Pulmonary artery endothelial cell (primary cell): ENCODE measurements around the gene MOCS2. TPM values are rescaled to one million over a fixed set of nuclear protein-coding genes. Genes with fewer than 3 reads are reported as not detected.
A peak's percentile ranks its signal among the peaks of the same experiment; 100 is the strongest.

Source experiments
- DNase-seq: peaks from one replicate; pipeline ENCODE4 v3.0.0-alpha.2; 2011; ENCODE audit warnings: low read depth, low spot score
- total RNA-seq: library from RNA; depleted of rRNA; stranded (reverse); fragments of >200 nt; gene quantifications from 2 replicates; pipeline ENCODE4 v1.2.3, GENCODE V29; 2014

The MOCS2 gene
- total RNA-seq, 1 donor from 2014 or later = 19.0 TPM

DNA sequence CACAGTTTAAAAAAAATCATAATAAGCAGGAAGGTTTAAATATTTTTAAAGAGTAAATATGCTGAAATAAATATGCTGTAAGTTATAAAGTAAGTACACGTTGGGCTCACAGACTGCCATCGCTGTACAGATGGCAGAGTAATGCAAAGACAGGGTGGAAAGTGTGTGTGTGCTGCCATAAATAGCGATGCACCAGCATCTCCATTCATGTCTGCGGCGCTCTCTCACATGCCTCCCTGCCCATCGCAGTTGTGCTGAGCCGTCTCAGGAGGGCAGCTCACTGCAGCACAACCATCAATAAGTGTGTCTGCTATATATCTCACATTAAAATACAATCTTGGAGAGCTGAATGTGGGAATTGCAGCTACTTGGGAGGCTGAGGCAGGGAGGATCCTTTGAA is 14.3 kb downstream of the MOCS2 start:
- DNase-seq = no peak

DNA sequence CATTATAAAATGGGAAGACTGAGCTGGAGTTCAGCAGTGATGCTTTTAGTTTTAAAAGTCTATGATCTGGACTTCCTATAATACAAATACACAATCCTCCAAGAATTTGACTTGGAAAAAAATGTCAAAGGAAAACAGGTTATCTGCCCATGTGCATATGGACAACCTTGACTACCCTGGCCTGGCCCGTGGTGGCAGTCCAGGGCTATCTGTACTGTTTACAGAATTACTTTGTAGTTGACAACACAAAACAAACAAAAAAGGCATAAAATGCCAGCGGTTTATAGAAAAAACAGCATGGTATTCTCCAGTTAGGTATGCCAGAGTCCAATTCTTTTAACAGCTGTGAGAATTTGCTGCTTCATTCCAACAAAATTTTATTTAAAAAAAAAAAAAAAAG is 17.3 kb downstream of the MOCS2 start:
- no peak for DNase-seq

DNA sequence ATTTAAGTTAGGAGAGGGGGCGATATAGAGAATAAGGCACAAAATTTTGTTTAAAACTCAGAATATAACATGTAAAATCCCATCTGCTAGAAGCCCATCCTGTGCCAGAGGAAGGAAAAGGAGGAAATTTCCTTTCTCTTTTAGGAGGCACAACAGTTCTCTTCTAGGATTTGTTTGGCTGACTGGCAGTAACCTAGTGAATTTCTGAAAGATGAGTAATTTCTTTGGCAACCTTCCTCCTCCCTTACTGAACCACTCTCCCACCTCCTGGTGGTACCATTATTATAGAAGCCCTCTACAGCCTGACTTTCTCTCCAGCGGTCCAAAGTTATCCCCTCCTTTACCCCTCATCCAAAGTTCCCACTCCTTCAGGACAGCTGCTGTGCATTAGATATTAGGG is 18.3 kb downstream of the MOCS2 start:
- DNase-seq = no peak

DNA sequence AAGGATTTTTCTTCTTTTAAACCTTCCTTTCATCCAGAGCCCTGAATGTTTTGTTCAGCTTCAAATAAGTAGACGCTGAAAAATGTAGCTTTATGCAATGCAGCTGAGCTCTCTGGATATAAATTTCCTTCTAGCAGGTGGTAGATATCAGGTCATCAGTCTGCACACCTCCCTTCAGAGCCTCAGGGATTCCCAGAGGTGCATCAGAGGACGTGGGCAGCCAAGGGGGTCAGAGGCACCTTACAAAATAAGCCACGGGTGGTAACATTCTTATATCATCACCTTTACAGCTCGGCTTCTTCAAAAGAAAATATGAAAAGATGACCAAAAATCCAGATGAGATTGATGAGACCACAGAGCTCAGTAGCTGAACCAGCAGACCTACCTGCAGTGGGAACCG is 19.3 kb downstream of the MOCS2 start:
- DNase-seq = no peak

DNA sequence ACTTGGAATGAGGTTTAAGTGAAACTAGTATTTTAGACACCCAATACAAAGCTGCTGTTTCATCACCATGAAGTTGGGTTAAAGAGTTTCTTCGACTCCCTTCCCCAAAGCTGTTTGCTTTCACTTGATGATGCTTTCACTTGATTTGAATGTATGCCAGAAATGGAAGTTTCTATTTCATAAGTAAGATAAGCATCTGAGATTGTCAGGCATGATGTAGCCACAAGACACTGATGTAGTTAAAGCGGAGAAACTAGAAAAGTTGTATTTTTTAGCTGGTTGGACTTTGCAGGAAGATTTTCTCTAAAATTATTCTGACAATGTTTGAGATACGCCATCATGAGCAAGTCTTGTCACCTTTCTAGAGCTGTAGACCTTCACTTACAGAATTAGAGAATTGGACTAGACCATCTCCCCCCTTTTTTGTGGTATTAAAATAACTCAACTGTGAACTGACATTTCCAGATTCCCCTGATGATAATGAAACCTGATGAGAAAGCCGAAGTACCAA is 20.0 kb downstream of the MOCS2 start:
- no peak for DNase-seq

DNA sequence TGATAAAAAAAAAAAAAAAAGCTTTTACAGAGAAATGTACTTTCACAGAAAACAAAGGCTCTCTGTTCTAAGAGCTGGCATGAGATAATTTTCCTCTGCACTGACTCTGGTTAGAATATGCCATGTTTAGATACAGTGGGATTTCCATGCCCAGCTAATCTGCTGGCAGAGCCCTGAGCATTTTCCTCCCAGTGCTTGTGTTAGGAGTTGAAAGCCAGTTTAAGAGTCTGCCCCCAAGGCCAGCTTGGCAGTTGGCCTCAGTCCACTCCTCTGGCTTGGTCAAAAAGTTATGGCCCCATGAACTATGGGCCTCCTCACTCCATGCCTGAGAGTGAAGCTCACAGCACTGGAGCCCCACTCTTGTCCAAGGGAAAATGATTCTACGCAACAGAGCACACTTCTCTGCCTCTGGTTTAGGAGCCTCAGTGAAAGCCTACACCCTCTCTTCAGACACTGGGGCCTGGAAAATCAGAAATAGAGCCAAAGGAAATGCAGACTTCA is 21.9 kb downstream of the MOCS2 start:
- no peak for DNase-seq

DNA sequence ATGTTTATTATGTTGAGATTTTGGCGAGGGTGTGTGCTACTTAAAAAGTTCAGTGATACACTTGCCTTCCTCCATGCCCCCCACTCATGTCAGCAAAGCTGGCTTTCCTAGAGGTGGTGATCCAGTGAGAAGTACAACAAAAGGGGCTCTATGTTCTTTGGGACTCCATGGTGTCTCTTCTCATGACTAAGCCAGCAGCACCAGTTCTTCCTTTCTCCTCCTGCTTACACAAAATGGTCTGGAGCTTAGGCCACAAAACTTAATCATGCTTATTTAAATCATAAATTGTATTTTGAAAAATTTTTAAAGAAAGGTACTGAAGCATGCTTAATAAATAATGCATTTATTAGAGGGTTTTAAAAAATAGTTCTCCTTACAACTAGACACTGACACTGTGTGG is 22.4 kb downstream of the MOCS2 start:
- DNase-seq = no peak

DNA sequence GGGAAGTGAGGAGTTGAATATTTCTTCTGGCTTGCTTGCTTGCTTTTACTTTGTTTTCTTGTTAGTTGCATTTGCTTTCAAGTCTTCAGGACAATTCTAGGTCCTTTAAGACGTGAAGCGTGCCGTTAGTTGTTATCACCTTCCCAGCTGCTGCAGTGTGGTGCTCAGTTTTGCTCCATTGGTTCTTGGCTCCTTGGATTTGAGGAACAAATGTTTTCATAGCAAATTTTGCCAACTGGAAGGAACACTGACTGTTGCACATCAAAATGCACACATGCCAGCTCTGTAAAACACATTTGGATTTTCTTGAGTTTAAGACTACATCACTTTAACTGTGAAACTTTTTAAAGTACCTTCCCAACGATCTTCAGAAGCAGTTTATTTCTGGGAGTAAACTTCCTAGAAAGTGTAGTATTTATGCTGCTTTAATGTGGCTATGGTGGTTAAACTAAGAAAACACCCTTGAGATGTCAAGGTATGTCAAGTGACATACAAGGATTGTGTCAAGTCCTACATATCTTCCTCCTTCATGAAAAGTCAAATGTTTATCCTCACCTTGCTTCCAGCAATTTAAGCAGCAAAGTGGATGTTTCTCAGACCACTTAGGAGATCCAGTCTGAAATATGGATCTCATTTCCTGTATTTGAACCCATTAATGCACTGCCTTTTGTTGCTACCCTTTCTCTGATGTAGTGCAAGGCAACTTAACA is 24.9 kb downstream of the MOCS2 start:
- no peak for DNase-seq

DNA sequence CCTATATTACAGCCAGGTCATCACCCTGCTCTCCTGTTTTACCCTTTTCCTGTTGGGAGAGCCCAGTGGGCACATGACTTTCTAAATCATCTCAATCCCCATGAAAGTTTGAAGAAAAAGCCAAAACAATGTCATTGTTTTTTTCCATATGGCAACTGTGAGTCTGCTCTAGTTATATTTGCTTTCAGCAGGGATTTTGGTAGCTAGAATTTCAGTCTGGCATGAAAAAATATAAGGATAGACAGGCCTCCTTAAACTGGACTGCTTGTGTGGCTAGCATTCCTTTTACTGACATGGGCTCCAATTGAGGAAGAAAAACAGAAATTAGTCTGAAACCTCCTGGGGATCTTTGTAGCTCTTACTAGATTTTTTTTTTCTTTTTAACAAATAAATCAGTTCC is 25.6 kb downstream of the MOCS2 start:
- DNase-seq = no peak

DNA sequence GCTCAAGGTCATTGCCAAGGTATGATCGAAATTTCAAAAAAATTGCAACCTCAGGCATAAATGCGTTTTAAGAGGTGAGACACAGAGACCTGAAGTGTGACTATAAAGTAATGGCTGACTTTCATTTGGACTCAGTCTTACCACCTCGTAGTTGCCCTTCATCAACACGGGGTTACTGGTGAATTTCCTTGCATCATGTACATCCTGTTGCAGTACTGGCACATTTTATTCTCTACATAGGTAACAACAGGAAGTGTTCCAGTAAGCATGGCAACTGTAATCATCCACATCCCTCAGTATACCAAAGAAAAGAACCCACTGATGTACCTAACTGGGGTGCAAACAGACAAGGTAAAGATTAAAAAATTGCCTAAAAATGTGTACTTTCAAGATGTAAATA is 29.3 kb downstream of the MOCS2 start:
- DNase-seq = no peak

DNA sequence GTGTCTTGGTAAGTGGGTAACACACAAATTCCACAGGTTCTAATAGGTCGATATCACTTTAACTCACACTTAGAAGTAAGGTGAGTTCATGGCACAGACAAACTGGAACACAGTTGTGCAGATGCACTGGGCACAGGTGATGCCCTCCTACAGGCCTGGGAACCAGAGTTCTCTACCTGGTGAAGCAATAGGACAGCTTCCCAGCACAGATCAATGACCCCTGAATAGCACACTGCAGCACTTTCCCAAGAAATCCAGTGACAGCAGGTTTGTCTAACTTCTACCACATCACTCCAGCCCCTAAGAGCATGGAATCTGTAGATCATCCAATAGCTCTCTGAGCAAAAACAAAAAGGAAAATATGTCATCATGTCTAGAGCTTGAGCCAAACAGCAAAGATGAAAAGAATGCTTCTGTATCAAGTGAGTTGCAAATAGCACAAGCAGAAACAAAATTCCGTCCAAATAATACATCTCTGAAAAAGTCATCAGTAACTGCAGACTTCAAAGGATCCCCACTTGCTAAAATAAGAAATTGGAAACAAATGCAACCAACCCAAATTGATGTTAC is 33.5 kb downstream of the MOCS2 start:
- no peak for DNase-seq

DNA sequence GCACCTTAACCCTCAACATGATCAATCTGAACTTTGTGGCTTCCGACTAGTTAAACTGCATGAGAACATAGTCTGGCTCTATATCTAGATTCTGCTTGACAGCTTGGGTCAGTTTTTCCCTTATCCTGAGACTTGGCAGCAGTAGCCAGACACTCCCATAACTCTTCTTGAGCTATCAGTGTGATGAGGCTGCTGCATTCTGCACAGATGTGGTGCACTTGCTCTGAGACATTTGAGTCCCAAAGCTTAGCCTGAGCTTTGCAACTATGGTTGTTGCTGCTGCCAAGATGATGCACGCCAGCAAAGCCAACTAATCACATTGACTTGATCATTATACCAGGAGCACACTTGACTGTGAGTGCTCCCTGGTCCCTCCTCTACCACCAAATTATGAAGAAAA is 36.2 kb downstream of the MOCS2 start:
- no peak for DNase-seq

DNA sequence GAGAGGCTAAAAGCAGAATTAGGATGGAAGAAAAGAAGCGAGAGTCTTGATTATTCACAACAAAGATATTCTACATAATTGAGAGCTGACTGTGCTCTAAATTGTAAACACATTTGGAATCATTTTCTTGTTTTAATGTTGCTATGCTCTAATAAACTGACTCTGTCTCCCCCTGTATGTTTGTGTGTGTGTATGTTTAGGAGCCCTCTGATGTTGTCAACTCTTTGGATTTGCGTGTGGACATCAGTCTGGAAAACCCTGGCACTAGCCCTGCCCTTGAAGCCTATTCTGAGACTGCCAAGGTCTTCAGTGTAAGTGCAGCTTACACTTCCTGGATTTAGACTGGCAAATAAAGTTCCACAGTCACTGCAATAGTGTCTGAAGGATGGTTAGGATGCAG is 37.8 kb downstream of the MOCS2 start:
- no peak for DNase-seq

DNA sequence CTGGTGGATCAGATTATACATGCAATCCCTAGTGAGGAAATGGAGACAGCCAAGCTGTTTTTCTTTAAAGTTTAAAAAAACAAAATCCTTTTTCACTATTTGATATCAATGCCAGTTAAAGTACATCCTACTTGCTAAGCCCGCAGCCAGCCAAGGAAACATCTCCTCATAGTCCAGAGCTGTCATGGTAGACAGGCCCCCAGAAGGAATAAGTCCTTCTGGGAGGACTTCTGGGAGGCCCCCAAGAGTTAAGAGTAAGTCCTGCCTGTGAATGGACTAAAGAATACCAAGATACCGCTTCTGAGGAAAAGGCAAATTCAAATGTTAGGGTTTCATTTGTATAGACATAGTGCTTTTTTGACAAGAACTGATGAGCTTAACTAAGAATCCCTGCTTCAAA is 38.3 kb downstream of the MOCS2 start:
- no peak for DNase-seq

DNA sequence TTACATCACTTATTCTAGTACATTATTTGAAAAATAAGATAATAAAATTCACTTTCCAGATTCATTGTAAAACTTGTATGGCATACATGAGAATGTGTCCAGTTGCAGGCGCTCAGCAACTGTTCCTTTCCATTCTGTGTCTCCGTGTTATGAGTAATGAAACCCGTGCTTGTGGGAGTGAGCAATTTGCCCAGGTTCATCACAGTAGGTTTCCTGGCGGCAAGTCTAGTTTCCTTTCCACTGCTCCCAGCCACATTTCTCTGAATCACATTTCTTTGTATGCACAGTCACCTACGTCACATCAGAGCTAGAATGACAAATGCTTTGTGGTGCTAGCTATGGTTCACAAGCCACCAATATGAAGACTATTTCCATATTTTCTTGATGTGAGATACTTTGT is 39.9 kb downstream of the MOCS2 start:
- peak; percentile 84 for DNase-seq

DNA sequence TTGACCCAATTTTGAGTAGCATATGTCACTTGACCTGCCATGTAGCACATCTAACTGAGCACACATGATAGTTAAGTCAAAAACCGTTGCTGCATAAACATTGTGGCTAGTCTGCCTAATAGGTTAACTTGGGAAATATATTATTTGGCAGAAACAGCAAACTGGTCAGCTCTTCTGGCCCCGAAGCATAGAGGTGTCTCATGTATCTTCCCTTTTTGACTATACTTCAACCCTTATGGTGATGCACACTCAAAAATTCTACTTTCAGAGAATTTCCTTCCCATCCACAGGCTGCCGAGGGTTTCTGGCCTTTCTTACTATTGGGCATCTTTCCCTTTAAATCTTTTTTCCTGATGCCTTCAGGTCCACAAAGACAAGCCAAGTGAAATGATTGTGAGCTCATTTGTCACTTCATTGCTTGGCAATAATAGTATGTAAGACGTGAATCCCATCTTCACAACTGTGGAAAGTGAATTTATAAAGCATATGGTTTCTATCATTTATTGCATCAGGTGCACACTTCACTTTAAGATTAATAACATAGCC is 41.2 kb downstream of the MOCS2 start:
- DNase-seq = no peak

DNA sequence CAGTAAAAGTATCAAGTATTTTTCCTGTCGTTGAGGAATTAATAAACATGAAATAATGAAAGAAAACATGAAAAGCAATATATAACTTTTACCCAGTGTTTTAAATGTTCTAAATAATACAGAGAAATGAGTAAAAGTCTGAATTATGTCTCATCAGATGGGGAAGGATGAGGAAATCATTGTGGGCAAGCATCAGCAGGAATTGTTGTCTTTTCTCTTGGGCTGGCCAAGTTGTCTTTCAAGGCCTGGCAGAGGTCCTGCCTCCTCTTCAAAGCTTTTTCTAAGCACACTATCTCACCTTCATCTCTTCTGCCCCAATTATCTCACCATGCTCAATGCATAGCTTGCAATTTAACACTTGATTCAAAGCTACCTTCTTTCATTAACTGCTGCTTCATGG is 41.9 kb downstream of the MOCS2 start:
- no peak for DNase-seq

DNA sequence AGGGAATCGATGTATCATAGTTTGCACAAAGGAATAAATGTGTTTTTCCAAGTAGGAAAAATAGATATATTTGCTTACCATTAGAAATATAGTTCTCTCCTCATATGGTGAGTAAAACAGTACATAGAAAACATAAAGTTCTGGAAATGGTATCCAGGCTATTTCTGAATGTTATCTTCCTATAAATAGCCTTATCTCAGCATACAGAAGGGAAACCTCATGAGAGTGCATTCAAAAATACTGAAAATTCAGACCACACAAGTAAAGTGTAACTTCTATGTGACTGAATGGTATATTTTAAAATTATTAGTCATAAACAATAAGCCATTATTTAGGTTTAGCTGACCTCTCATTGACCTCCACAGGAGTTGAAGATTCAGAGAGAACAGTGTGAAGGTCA is 43.5 kb downstream of the MOCS2 start:
- no peak for DNase-seq

DNA sequence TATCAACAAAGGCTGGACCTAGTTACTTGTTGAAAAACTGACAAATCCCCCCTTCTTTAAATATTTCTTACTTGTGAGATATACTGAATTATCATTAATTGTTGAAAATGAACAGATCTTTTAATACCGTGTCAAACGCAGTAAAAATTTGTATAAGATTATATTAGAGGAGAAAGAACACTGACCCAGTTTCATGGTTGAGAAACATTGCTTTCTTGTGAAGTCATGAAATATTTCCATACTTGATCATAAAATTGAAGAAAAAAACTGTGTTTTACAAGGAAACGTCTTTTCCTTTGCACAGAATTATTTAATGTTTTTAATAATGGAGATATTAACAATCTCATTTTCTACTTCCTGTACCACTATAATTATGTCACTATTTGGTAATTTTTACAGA is 45.8 kb downstream of the MOCS2 start:
- no peak for DNase-seq

DNA sequence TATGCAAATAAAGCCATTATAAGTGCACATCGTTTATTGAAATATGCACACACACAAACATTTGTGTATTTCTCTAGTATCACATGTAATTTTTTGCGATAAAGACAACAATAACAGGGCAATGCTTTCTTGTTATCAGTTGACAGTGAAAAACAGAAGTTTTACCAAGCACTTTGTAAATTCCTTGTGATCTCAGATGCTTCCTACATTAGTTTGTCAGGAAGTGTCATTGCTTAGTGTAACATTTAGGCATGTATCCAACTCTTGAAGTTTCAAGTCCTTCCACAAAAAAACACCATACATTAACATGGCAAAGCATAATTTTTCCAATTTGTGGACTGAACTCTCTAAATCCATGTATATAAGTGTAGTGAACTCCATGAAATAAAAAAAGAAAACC is 46.4 kb downstream of the MOCS2 start:
- peak; percentile 76 for DNase-seq

DNA sequence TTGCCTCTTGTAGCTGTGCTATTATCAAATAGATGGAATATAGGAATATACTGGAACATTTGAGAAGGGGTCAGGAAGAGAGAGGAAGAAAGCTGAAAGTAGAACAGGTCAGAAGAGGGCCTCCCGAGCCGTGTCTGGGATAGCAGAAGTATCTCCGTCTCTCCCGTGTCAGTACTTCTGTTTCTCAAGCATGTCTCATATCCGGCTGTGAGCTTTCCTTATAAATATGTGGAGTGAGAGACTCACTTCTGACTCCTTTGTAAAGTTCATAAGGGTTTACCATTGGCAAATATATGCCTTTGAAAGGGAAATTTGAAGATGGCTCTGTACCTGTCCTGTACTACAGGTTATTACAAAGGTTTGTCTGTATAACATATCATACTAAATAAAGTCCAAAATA is 50.3 kb downstream of the MOCS2 start:
- no peak for DNase-seq

DNA sequence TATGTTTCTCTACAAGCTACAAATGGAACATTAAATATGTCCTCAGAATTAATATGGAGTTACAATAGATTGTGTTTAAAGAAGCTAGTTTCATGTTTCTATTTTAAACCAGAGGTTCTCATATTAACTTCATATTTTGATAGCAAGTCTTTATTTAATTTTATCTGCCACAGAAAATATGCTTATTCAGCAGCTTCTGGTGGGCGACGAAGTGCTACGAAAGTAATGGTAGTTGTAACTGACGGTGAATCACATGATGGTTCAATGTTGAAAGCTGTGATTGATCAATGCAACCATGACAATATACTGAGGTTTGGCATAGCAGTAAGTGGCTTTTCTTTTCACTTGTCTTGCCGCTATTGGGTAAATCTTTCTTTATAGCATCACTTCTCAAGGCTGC is 54.2 kb downstream of the MOCS2 start:
- DNase-seq = no peak

DNA sequence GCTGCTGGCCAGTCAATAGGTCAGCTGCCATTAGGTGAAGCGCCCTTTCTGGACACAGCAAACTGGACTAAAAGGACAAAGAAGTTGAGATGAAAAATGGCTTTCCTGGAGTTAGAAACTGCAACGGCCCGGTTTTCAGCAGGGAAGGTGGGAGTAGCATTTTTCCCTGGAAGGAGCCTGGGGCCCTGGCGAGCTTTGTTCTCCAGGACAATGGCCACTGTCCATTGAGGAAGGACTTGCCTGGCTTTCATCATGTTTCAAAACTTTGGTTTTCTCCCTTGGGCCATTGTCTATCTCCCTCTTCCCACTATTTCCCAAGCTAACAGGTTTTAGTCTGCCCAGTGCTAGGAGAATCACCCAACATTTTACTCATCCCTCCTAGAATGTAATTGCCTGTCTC is 56.2 kb downstream of the MOCS2 start:
- no peak for DNase-seq
